Liver (tissue), 9 donors: Measurements from ENCODE around the gene PLD4. TPM values are rescaled to one million over a fixed set of nuclear protein-coding genes. Genes with fewer than 3 reads are reported as not detected.

ENCODE experiments used
- DNase-seq: peaks from one replicate; pipeline ENCODE4 v3.0.0-alpha.2; 2017; ENCODE audit warnings: low spot score
- H3K27ac ChIP-seq, 2 donors: one replicate each; pipeline ENCODE4 v1.7.0; 2013; ENCODE audit warnings: inconsistent platforms in 2 of 2, low read length in 2 of 2, control low read depth in 1 of 2, low read depth in 1 of 2, mild to moderate bottlenecking in 1 of 2
- H3K27me3 ChIP-seq, 4 donors: one replicate each; pipeline versions ENCODE4 v1.6.1 to v1.7.0; 2013; ENCODE audit warnings: low read length in 3 of 4, inconsistent platforms in 1 of 4, mild to moderate bottlenecking in 1 of 4, moderate library complexity in 1 of 4; ENCODE audit not compliant: control insufficient read depth in 4 of 4, insufficient read depth in 4 of 4
- H3K36me3 ChIP-seq, 4 donors: one replicate each; pipeline versions ENCODE4 v1.6.1 to v1.7.0; 2013; ENCODE audit warnings: low read length in 3 of 4, mild to moderate bottlenecking in 3 of 4, low read depth in 1 of 4, moderate library complexity in 1 of 4; ENCODE audit not compliant: control insufficient read depth in 4 of 4, insufficient read depth in 3 of 4
- H3K4me1 ChIP-seq, 4 donors: one replicate each; pipeline versions ENCODE4 v1.6.1 to v1.7.0; 2013; ENCODE audit warnings: low read length in 3 of 4, mild to moderate bottlenecking in 3 of 4, moderate library complexity in 1 of 4; ENCODE audit not compliant: control insufficient read depth in 4 of 4, insufficient read depth in 4 of 4
- H3K4me3 ChIP-seq, 3 donors: one replicate each; pipeline versions ENCODE4 v1.6.1 to v1.7.0; 2013; ENCODE audit warnings: low read length in 3 of 3, control low read depth in 1 of 3, low read depth in 1 of 3, mild to moderate bottlenecking in 1 of 3
- H3K9ac ChIP-seq, 2 donors: one replicate each; pipeline ENCODE4 v1.7.0; 2013; ENCODE audit warnings: low read length in 2 of 2, mild to moderate bottlenecking in 2 of 2, moderate library complexity in 2 of 2, control low read depth in 1 of 2, low read depth in 1 of 2
- H3K9me3 ChIP-seq, 4 donors: one replicate each; pipeline versions ENCODE4 v1.6.1 to v1.7.0; 2013; ENCODE audit warnings: low read length in 3 of 4; ENCODE audit not compliant: control insufficient read depth in 4 of 4
- ATF3 ChIP-seq: IDR thresholded peaks from 2 replicates; pipeline ENCODE4 v1.6.1; 2016; ENCODE audit warnings: antibody characterized with exemption
- CTCF ChIP-seq: fragments of 150-350 bp; IDR thresholded peaks from 2 replicates; pipeline ENCODE4 v1.5.1; 2017; ENCODE audit warnings: improper control_type of control experiment, low read depth, low read length; ENCODE audit not compliant: missing input control
- EGR1 ChIP-seq, 2 donors: IDR thresholded peaks; 2 replicates each; pipeline ENCODE4 v1.6.1; 2016 to 2018; ENCODE audit warnings: antibody characterized with exemption in 2 of 2, low read depth in 2 of 2
- FOXA1 ChIP-seq: IDR thresholded peaks from 2 replicates; pipeline ENCODE4 v1.6.1; 2016; ENCODE audit warnings: antibody characterized with exemption
- FOXA2 ChIP-seq: IDR thresholded peaks from 2 replicates; pipeline ENCODE4 v1.6.1; 2016; ENCODE audit warnings: antibody characterized with exemption
- HNF4A ChIP-seq, 2 donors: conservative IDR thresholded peaks; 2 replicates each; pipeline ENCODE4 v1.6.1; 2016; ENCODE audit warnings: antibody characterized with exemption in 2 of 2, mild to moderate bottlenecking in 2 of 2
- HNF4G ChIP-seq: IDR thresholded peaks from 2 replicates; pipeline ENCODE4 v1.6.1; 2016; ENCODE audit warnings: antibody characterized with exemption
- MAX ChIP-seq: IDR thresholded peaks from 2 replicates; pipeline ENCODE4 v1.6.1; 2016; ENCODE audit warnings: antibody characterized with exemption
- NR2F2 ChIP-seq: IDR thresholded peaks from 2 replicates; pipeline ENCODE4 v1.6.1; 2016; ENCODE audit warnings: antibody characterized with exemption
- REST ChIP-seq: IDR thresholded peaks from 2 replicates; pipeline ENCODE4 v1.6.1; 2016; ENCODE audit warnings: antibody characterized with exemption, mild to moderate bottlenecking
- SP1 ChIP-seq: IDR thresholded peaks from 2 replicates; pipeline ENCODE4 v1.6.1; 2018; ENCODE audit warnings: antibody characterized with exemption, mild to moderate bottlenecking
- TAF1 ChIP-seq: conservative IDR thresholded peaks from 2 replicates; pipeline ENCODE4 v1.6.1; 2016; ENCODE audit warnings: antibody characterized with exemption, mild to moderate bottlenecking
- ZBTB33 ChIP-seq: IDR thresholded peaks from 2 replicates; pipeline ENCODE4 v1.6.1; 2016; ENCODE audit warnings: antibody characterized with exemption
- WGBS: extraction: QIAGEN DNeasy Blood & Tissue Kit; methylation state at CpG from one replicate; pipeline ENCODE4 v1.1.7; 2013; 5-methylcytosine and 5-hydroxymethylcytosine counted together
- polyA plus RNA-seq, 2 donors: library from polyadenylated mRNA; stranded (reverse) in 1 of 2; unstranded in 1 of 2; fragments of 200-250 nt in 1 of 2; fragments of >200 nt in 1 of 2; fragmentation: Nextera tagmentation in 1 of 2; extraction: Ambion mirVana in 1 of 2; gene quantifications; one replicate each; pipeline versions ENCODE4 v1.2.1 to v1.2.3, GENCODE V29; 2013 to 2015
- total RNA-seq, 2 donors: library from RNA; depleted of rRNA; stranded (reverse); fragments of >200 nt; gene quantifications; one replicate each; pipeline ENCODE4 v1.2.3, GENCODE V29; 2014
- donor health status: healthy.
- donor health status: healthy.
- donor health status: healthy.
- donor health status: healthy.
- donor health status: healthy.

The PLD4 gene
- total and polyA plus RNA-seq, 4 donors, result under 0.01 to 14.5 (median 0.35) TPM

GRCh38 chr14:104979758-104980610 is 55.3 kb downstream of the PLD4 start (continued):
- TF ChIP-seq HNF4A (conservative IDR thresholded peaks at IDR 0.05), result peak in 1 of 2 donors; percentile 50
- TF ChIP-seq EGR1 (IDR thresholded peaks at IDR 0.05; ENCODE audit: low read depth in 2 of 2), result no peak
- TF ChIP-seq MAX, result no peak
- no peak for TF ChIP-seq CTCF
- TF ChIP-seq TAF1, result no peak
- no peak for TF ChIP-seq FOXA1

GRCh38 chr14:104980611-104981531 is 56.2 kb downstream of the PLD4 start:
- TF ChIP-seq NR2F2 (no peak), REST (no peak), ZBTB33 (no peak), FOXA1 (no peak), FOXA2 (no peak), ATF3 (no peak), SP1 (no peak), HNF4A (conservative IDR thresholded peaks at IDR 0.05) (no peak), HNF4G (no peak)
- 92% methylated on average over 22 of the region's 22 CpGs for WGBS
- H3K9me3 ChIP-seq, result no peaks in the 10 kb centered on the region
- peak overlapping the region; percentile 23 to 57 for H3K27ac ChIP-seq
- no peak for DNase-seq
- no peaks in the 10 kb centered on the region for H3K27me3 ChIP-seq
- H3K4me1 ChIP-seq, result peaks cover 6 to 33% (median 26%) of the 10 kb centered on the region in 4 donors
- H3K9ac ChIP-seq, result no peak overlapping the region
- no peak overlapping the region for H3K4me3 ChIP-seq
- H3K36me3 ChIP-seq, result no peaks in the 10 kb centered on the region
